PC-9 (cell line): ENCODE results near the gene ATP1A2.

Experiments
- CTCF ChIP-seq: fragments of 200-600 bp; sonication (generic); conservative IDR thresholded peaks from 2 replicates; pipeline ENCODE4 v1.6.1; 2017; ENCODE audit warnings: mixed run types, antibody characterized with exemption, mild to moderate bottlenecking, moderate library complexity
- EZH2 ChIP-seq: fragments of 200-600 bp; sonication (generic); IDR thresholded peaks from 2 replicates; pipeline ENCODE4 v1.8.0; 2017; ENCODE audit warnings: antibody characterized with exemption, low read depth

- TF ChIP-seq EZH2 (no peak), CTCF (no peak)
Measured at GRCh38 chr1:160105155-160105554, 10.4 kb upstream of the ATP1A2 start.
